SK-N-SH treated with all-trans-retinoic acid at 6 μM for 48 hours (cell line): Measurements from ENCODE around the gene RPS19.

Experiments
- CREB5 ChIP-seq: fragments of 250-450 bp; sonication (Bioruptor Pico); IDR thresholded peaks from 2 replicates; pipeline ENCODE4 v1.5.1; 2020; ENCODE audit warnings: low read depth, mild to moderate bottlenecking, moderate library complexity
- CSDC2 ChIP-seq: fragments of 250-450 bp; sonication (Bioruptor Pico); IDR thresholded peaks from 2 replicates; pipeline ENCODE4 v1.5.0; 2020; ENCODE audit warnings: mild to moderate bottlenecking, moderate library complexity
- ESRRG ChIP-seq: fragments of 250-450 bp; sonication (Bioruptor Pico); IDR thresholded peaks from 2 replicates; pipeline ENCODE4 v1.6.1; 2021; ENCODE audit warnings: mild to moderate bottlenecking
- GLIS3 ChIP-seq: fragments of 250-450 bp; sonication (Bioruptor Pico); IDR thresholded peaks from 2 replicates; pipeline ENCODE4 v1.5.0; 2020; ENCODE audit warnings: mild to moderate bottlenecking, moderate library complexity
- PATZ1 ChIP-seq: fragments of 250-450 bp; sonication (Bioruptor Pico); IDR thresholded peaks from 2 replicates; pipeline ENCODE4 v1.8.0; 2020; ENCODE audit warnings: mild to moderate bottlenecking, moderate library complexity, borderline replicate concordance
- TSHZ2 ChIP-seq: fragments of 250-450 bp; sonication (Bioruptor Pico); IDR thresholded peaks from 2 replicates; pipeline ENCODE4 v1.5.0; 2020; ENCODE audit warnings: mild to moderate bottlenecking, moderate library complexity
- ZC3H10 ChIP-seq: fragments of 250-450 bp; sonication (Bioruptor Pico); IDR thresholded peaks from 2 replicates; pipeline ENCODE4 v1.5.1; 2021; ENCODE audit warnings: mild to moderate bottlenecking, moderate library complexity
- ZFP30 ChIP-seq: fragments of 450-650 bp; formaldehyde crosslinking; IDR thresholded peaks from 2 replicates; pipeline ENCODE4 v1.5.0; 2022; ENCODE audit warnings: mild to moderate bottlenecking, moderate library complexity
- ZNF565 ChIP-seq: fragments of 450-650 bp; formaldehyde crosslinking; conservative IDR thresholded peaks from 2 replicates; pipeline ENCODE4 v1.5.0; 2020; ENCODE audit warnings: low read depth, mild to moderate bottlenecking, moderate library complexity

GRCh38 chr19:41882568-41883462, 22.8 kb downstream of the RPS19 start, which contains the start of gene ARHGEF1:
- TF ChIP-seq CSDC2 (no peak), GLIS3 (CRISPR knock-in tag) (no peak), ZNF565 (no peak), ZFP30 (CRISPR knock-in tag) (no peak), ZC3H10 (no peak), ESRRG (no peak), TSHZ2 (CRISPR knock-in tag) (no peak), PATZ1 (CRISPR knock-in tag) (no peak), CREB5 (CRISPR knock-in tag) (no peak)
